LNCaP clone FGC (cell line): ENCODE results near the gene UCN2.

Experiments used
- DNase-seq: peaks from one replicate; pipeline ENCODE4 v3.0.0-alpha.2; 2011; ENCODE audit warnings: low read depth
- H3K4me3 ChIP-seq: 2 replicates; pipeline ENCODE4 v1.5.1; 2011; ENCODE audit warnings: mild to moderate bottlenecking, low read depth, low read length, control low read depth
- TF ChIP-seq, protein P1 (sequence below): IDR thresholded peaks from 2 replicates; pipeline ENCODE4 v1.5.1; 2012; ENCODE audit warnings: mild to moderate bottlenecking; ENCODE audit not compliant: control insufficient read depth, insufficient read depth; ENCODE audit errors: extremely low read depth

The UCN2 gene, protein sequence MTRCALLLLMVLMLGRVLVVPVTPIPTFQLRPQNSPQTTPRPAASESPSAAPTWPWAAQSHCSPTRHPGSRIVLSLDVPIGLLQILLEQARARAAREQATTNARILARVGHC

DNA sequence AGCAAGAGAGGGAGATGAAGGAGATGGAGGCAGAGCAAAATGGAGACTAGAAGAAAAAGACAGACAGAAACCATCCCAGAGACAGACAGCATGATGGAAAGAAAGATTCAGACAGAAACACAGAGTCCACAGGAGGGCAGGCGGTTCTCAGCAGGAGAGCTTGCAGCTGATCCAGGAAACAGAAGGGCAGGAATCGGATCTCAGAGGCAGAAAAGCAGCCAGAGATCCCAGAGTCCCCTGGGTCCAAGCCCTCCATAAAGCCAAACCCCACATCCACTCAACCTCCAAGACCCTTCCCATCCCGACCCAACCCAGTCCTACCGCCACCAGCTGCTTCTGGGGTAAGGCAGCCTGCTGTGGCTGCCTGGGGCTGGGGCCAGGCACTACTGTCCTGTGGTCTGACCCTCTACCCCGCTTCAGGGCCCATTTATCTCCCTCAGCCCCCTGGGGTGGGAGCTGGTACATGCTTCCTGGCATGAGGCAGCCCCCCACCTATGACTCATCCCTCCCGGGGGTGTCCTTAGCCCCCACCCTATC is at the start of gene UCN2:
UCN2 (minus strand) TSS at position 400 of the 537 bp plus-strand sequence. CDS start 657 bp downstream, outside the sequence.
- TF ChIP-seq, protein P1, sequence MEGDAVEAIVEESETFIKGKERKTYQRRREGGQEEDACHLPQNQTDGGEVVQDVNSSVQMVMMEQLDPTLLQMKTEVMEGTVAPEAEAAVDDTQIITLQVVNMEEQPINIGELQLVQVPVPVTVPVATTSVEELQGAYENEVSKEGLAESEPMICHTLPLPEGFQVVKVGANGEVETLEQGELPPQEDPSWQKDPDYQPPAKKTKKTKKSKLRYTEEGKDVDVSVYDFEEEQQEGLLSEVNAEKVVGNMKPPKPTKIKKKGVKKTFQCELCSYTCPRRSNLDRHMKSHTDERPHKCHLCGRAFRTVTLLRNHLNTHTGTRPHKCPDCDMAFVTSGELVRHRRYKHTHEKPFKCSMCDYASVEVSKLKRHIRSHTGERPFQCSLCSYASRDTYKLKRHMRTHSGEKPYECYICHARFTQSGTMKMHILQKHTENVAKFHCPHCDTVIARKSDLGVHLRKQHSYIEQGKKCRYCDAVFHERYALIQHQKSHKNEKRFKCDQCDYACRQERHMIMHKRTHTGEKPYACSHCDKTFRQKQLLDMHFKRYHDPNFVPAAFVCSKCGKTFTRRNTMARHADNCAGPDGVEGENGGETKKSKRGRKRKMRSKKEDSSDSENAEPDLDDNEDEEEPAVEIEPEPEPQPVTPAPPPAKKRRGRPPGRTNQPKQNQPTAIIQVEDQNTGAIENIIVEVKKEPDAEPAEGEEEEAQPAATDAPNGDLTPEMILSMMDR: no peak
- no peak for DNase-seq
- H3K4me3 ChIP-seq: no peak within 1 kb of the TSS

DNA sequence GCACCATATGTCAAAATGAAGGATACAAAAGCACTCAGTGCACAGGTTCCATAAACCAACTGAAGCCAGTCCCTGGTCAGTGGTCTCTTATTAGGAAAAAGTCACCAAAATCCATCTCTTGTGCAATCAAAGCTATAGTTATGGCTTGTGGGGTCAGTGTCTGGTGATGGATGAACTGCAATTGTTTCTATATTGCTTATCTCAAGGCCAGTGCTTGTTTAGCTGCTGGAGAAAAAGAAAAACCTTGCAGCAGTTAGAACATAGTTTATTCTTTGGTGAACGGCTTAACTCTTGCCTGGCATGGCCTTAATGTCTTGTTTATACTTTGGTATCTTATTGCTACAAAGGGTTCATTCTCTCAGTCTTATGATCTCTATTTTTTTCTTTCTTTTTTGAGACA is 48.7 kb upstream of the UCN2 start:
- no peak for DNase-seq
- no peak overlapping the region for H3K4me3 ChIP-seq
- TF ChIP-seq, protein P1: no peak

DNA sequence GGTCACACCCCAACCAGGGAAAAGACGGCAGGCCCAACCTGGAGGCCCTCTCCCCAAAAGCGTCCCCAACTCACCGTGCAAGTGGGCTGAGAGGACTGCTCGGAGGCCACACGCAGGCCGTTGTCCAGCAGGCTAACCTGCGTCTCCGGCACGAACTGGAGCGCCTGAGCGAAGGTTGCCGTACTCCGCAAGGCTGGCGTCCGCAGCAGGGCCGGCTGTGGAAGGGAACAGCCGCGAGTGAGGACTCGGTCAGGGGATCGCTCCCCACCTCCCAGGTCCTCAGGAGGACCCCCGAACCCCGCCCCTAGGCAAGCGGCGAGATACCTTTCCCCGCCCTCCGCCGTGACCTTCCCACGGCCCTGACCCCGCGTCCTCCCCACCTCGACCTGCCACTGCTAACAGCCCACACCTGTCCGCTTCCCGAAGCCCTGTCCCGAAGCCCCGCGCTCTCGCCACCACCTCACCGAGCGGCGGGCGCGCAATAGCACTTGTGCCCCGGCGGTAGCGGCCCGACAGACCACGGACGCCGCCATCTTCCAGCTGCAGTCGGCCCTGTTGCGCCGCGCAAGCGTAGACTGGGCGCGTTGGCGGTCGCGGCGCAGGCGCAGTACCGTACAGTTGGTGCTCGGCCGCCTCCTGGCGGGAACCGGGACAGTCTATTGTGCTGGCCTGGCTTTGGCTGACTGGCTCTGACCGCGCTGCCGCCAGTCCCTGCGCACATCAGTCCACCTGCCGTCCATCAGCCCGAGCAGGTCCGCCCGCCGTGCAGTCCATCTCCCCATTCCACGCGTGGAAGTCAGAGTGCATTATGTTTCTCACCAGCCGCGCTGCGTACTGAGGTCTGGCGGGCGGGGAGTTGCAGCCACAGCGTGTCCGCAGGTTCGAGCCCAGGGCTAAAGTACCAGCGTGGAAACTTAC is 45.8 kb upstream of the UCN2 start, which contains the start of gene UQCRC1:
UQCRC1 (minus strand) TSS at position 559 of the 918 bp plus-strand sequence; CDS start at position 533, 26 bp downstream.
- TF ChIP-seq, protein P1: peak; percentile 85
- peak within 1 kb of the TSS; percentile 86 for H3K4me3 ChIP-seq
- peak; percentile 76 for DNase-seq

DNA sequence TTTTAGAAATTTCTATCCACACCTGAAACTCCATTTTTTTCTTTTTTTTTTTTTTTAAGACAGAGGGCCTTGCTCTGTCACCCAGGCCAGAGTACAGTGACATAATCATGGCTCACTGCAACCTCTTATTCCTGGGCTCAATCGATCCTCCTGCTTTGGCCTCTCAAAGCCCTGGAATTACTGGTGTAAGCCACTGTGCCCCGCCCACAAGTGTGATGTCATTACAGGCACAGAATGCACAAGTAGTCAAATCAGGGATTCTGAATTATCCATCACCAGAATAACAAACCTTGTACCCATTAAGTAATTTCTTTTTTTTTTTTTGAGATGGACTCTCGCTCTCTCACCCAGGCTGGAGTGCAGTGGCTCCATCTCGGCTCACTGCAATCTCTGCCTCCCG is 43.9 kb upstream of the UCN2 start:
- TF ChIP-seq, protein P1: no peak
- DNase-seq: no peak
- no peak overlapping the region for H3K4me3 ChIP-seq

DNA sequence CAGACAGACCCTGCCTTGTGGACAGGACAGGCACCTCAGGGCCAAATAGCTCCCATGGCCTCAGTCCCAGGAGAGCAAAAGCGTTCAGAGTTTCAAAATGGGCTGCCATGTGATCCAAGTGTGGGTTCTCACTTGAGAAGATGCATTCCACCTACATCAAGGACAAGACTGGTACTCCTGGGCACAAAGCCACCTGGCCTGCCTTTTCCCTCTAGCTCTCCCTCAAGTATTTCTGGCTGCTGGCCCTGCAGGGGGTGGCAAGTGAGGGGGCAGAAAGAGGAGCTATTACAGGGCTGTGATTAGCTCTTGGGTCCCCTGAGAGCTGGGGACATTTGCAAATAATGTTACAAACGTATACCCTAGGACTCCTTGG is 38.0 kb upstream of the UCN2 start:
- H3K4me3 ChIP-seq: no peak overlapping the region
- TF ChIP-seq, protein P1: no peak
- DNase-seq: no peak

DNA sequence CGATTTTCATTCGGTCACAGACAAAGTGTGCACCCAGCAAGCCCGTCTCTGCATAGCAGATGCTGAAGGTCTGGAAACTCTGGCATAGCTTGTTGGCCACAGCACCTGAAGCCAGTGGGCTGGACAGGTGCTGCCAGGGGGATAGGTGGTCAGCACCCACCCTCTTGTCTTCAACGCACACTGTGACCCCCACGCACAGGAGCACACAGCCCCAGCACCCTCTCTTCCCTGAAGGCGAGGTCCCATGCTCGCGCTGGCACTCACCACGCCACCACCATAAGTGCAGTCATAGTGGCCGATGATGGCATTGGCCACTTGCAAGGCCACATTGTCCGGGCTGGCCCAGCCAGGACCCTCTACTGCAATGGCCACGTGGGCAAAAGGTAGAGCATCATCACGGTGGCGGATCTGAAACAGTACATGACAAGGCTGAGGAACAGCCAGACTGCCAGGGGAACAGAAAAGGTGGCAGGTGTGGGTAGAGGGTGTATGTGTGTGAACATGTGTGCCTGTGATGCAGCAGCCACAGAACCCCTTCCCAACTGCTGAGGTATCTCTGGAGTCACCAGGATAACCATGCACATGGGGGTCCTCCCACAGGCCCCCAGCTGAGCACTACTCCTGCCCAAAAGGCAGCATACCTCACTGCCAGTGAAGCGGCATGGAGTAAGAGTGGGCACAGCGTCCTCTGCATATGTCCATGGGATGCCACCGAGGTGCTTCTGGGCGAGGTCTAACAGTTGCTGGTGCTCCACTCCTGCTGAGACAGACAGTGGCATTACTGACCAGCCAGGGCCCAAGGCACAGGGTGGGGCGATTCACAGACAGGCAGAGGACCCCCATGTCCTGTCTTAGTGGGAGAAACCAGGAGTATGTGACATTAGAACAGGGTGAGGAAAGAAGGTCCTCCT is 37.4 kb upstream of the UCN2 start:
- TF ChIP-seq, protein P1: no peak
- DNase-seq: no peak
- no peak overlapping the region for H3K4me3 ChIP-seq
